Loucy (cell line): Measurements from ENCODE around the gene DNAAF2.
A peak's percentile ranks its signal among the peaks of the same experiment; 100 is the strongest.

Experiments
- H2AFZ ChIP-seq: fragments of 200-600 bp; sonication (generic); 2 replicates; pipeline ENCODE4 v1.6.0; 2016; ENCODE audit warnings: antibody characterized with exemption, mild to moderate bottlenecking, low read length, moderate library complexity
- H3F3A ChIP-seq: fragments of 200-600 bp; 2 replicates; pipeline ENCODE4 v1.6.0; 2016; ENCODE audit warnings: antibody characterized with exemption, low read depth, mild to moderate bottlenecking
- H3K27me3 ChIP-seq: fragments of 200-600 bp; sonication (generic); 2 replicates; pipeline ENCODE4 v1.6.1; 2014; ENCODE audit warnings: low read length, mild to moderate bottlenecking; ENCODE audit not compliant: insufficient read depth, poor library complexity, severe bottlenecking
- H3K36me3 ChIP-seq: fragments of 200-600 bp; sonication (generic); 2 replicates; pipeline ENCODE4 v1.6.1; 2016; ENCODE audit warnings: low read length; ENCODE audit not compliant: insufficient read depth
- H3K4me1 ChIP-seq: fragments of 200-600 bp; sonication (generic); 2 replicates; pipeline ENCODE4 v1.5.1; 2014; ENCODE audit warnings: low read length, mild to moderate bottlenecking; ENCODE audit not compliant: insufficient read depth, poor library complexity, severe bottlenecking
- H3K4me2 ChIP-seq: fragments of 200-600 bp; sonication (generic); 2 replicates; pipeline ENCODE4 v1.6.0; 2014; ENCODE audit warnings: antibody characterized with exemption, low read length, low read depth, mild to moderate bottlenecking; ENCODE audit not compliant: poor library complexity, severe bottlenecking
- H3K4me3 ChIP-seq: fragments of 200-600 bp; sonication (generic); 2 replicates; pipeline ENCODE4 v1.5.1; 2014; ENCODE audit warnings: low read length, mild to moderate bottlenecking, mixed read lengths; ENCODE audit not compliant: poor library complexity, severe bottlenecking
- H3K79me2 ChIP-seq: fragments of 200-600 bp; sonication (generic); 2 replicates; pipeline ENCODE4 v1.6.1; 2014; ENCODE audit warnings: low read length; ENCODE audit not compliant: insufficient read depth
- H3K9ac ChIP-seq: fragments of 200-600 bp; sonication (generic); 2 replicates; pipeline ENCODE4 v1.6.0; 2014; ENCODE audit warnings: mild to moderate bottlenecking, low read depth, low read length, moderate library complexity; ENCODE audit not compliant: poor library complexity, severe bottlenecking
- H3K9me2 ChIP-seq: fragments of 200-600 bp; sonication (generic); replicated peaks from 2 replicates; pipeline ENCODE4 v1.6.1; 2016; ENCODE audit warnings: low read depth, low read length, mixed read lengths
- H3K9me3 ChIP-seq: fragments of 200-600 bp; sonication (generic); 2 replicates; pipeline ENCODE4 v1.6.1; 2014; ENCODE audit warnings: mild to moderate bottlenecking, antibody characterized with exemption, low read length, low read depth; ENCODE audit not compliant: insufficient read depth
- H4K20me1 ChIP-seq: fragments of 200-600 bp; sonication (generic); 2 replicates; pipeline ENCODE4 v1.6.0; 2014; ENCODE audit warnings: antibody characterized with exemption, low read length, mild to moderate bottlenecking; ENCODE audit not compliant: insufficient read depth, poor library complexity, severe bottlenecking
- CTCF ChIP-seq: fragments of 200-600 bp; sonication (generic); conservative IDR thresholded peaks from 2 replicates; pipeline ENCODE4 v1.5.1; 2014; ENCODE audit warnings: mild to moderate bottlenecking, antibody characterized with exemption, low read length
- EZH2phosphoT487 ChIP-seq: fragments of 200-600 bp; IDR thresholded peaks from 2 replicates; pipeline ENCODE4 v1.6.1; 2018; ENCODE audit warnings: antibody characterized with exemption, mild to moderate bottlenecking, moderate library complexity, borderline replicate concordance

DNAAF2 gene

DNA sequence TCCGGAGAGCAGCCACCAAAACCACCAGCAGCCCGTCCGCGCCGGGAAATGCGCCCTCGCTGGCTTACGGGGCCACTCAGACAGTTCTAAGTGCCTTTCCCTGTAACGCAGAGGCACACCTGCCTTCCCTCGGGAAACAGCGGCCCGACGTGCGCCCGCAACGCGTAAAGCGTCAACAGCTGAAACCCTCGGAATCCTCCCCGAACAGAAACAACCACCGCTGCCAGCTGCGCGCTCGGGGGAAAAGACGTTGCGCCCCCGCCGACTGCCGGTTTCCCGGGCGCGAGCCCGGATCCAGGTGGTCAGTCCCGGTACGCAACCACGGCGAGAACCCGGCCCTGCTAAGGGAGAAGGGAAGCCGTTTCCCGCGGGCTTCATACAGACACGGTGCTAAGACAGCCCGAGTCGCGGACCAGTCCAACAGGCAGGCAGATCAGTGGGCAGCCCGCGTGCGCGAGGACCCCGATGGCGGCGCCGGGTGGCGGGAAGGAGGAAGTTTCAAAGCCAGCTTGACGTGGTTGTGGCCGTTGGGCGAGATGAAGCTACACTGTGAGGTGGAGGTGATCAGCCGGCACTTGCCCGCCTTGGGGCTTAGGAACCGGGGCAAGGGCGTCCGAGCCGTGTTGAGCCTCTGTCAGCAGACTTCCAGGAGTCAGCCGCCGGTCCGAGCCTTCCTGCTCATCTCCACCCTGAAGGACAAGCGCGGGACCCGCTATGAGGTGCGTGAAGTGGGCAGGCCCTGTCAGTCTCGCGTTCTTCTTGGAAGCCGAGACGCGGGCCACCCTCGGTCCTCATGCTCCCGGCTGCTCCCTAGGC is 36.4 kb downstream of the DNAAF2 start, which contains the start of gene LRR1:
Gene LRR1, plus strand, starts transcription at position 456 of the 816 bp plus-strand sequence. Its CDS starts 81 bp downstream, at position 537.
- Histone ChIP-seq H3K4me1 (peaks cover 51% of the 10 kb centered on the region), H3F3A (0 out of 2 replicates have a peak, but pooled peaks cover 7% of the 10 kb centered on the region), H3K27me3 (no peaks in the 10 kb centered on the region), H2AFZ (peak within 1 kb of the TSS; percentile 79), H3K36me3 (peaks cover 6% of the 10 kb centered on the region; the same call in 1 of the 2 replicates), H3K9me2 (no peaks in the 10 kb centered on the region), H3K79me2 (peaks cover 72% of the 10 kb centered on the region), H4K20me1 (peaks cover 19% of the 10 kb centered on the region), H3K4me3 (peak within 1 kb of the TSS; percentile 100), H3K9ac (peak within 1 kb of the TSS; percentile 97), H3K4me2 (peak within 1 kb of the TSS; percentile 80), H3K9me3 (no peaks in the 10 kb centered on the region)
- no peak for TF ChIP-seq CTCF
- no peak for TF ChIP-seq EZH2phosphoT487

- Histone ChIP-seq H3K9me2 (no peaks in the 10 kb centered on the region), H3K4me2 (peak overlapping the region; percentile 79), H3K79me2 (peaks cover 69% of the 10 kb centered on the region), H3F3A (0 out of 2 replicates have a peak, but pooled peaks cover 7% of the 10 kb centered on the region), H3K9me3 (no peaks in the 10 kb centered on the region), H3K4me3 (peak overlapping the region; percentile 100), H2AFZ (peak overlapping the region; percentile 79), H3K27me3 (no peaks in the 10 kb centered on the region), H3K9ac (peak overlapping the region; percentile 97), H3K4me1 (peaks cover 53% of the 10 kb centered on the region), H3K36me3 (peaks cover 5% of the 10 kb centered on the region; the same call in 1 of the 2 replicates), H4K20me1 (peaks cover 19% of the 10 kb centered on the region)
- TF ChIP-seq CTCF (no peak), EZH2phosphoT487 (no peak)
These were observed 36.9 kb downstream of the DNAAF2 start for GRCh38 chr14:49598189-49598484.

GRCh38 chr14:49594347-49595091 is 40.5 kb downstream of the DNAAF2 start:
- Histone ChIP-seq H3K4me1 (peaks cover 35% of the 10 kb centered on the region), H3K4me2 (peak overlapping the region; percentile 61), H3F3A (0 out of 2 replicates have a peak, but pooled peaks cover 7% of the 10 kb centered on the region), H2AFZ (peak overlapping the region; percentile 6; the same call in 1 of the 2 replicates), H3K9ac (peak overlapping the region; percentile 58), H3K27me3 (no peaks in the 10 kb centered on the region), H3K9me3 (no peaks in the 10 kb centered on the region), H3K4me3 (peak overlapping the region; percentile 34), H3K36me3 (no peaks in the 10 kb centered on the region), H3K79me2 (peaks cover 33% of the 10 kb centered on the region), H4K20me1 (no peaks in the 10 kb centered on the region), H3K9me2 (no peaks in the 10 kb centered on the region)
- no peak for TF ChIP-seq EZH2phosphoT487
- no peak for TF ChIP-seq CTCF
